Neural progenitor cell (in vitro differentiated cells): ENCODE results near the gene RGS3.

Experiments
- EZH2 ChIP-seq: fragments of 200-600 bp; sonication (generic); IDR thresholded peaks from 2 replicates; pipeline ENCODE4 v1.6.1; 2017; ENCODE audit warnings: antibody characterized with exemption, mild to moderate bottlenecking, moderate library complexity
- EZH2phosphoT487 ChIP-seq: fragments of 200-600 bp; sonication (generic); IDR thresholded peaks from 2 replicates; pipeline ENCODE4 v1.6.1; 2017; ENCODE audit warnings: antibody characterized with exemption
- TF ChIP-seq, protein P1 (sequence below): fragments of 200-600 bp; sonication (generic); IDR thresholded peaks from 2 replicates; pipeline ENCODE4 v1.5.1; 2017; ENCODE audit warnings: antibody characterized with exemption, mild to moderate bottlenecking

DNA sequence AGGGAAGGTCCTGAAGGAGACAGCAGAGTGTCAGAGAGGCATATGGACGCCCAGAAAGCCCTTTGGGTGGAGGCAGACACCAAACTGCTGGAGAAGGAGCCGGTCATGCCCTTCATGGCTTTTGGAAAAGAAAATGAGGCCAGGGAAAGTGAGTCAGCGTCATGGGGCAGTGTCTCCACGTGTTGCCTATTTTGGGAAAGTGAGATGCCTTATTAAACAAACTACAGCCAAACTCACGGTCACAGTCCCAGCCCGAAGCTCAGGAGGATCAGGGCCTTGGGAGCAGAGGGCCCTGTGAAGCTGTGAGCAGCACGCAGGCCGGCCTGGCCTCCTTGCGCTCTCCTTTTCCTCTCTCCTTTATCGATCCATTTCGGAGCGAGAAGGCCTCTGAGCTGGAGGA, 25.0 kb downstream of the RGS3 start:
- TF ChIP-seq, protein P1, sequence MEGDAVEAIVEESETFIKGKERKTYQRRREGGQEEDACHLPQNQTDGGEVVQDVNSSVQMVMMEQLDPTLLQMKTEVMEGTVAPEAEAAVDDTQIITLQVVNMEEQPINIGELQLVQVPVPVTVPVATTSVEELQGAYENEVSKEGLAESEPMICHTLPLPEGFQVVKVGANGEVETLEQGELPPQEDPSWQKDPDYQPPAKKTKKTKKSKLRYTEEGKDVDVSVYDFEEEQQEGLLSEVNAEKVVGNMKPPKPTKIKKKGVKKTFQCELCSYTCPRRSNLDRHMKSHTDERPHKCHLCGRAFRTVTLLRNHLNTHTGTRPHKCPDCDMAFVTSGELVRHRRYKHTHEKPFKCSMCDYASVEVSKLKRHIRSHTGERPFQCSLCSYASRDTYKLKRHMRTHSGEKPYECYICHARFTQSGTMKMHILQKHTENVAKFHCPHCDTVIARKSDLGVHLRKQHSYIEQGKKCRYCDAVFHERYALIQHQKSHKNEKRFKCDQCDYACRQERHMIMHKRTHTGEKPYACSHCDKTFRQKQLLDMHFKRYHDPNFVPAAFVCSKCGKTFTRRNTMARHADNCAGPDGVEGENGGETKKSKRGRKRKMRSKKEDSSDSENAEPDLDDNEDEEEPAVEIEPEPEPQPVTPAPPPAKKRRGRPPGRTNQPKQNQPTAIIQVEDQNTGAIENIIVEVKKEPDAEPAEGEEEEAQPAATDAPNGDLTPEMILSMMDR = no peak
- TF ChIP-seq EZH2 = no peak
- no peak for TF ChIP-seq EZH2phosphoT487
